Karpas-422 (cell line): ENCODE data around the gene ETF1. TPM values are rescaled to one million over a fixed set of nuclear protein-coding genes. Genes with fewer than 3 reads are reported as not detected.

Experiments
- DNase-seq: peaks from one replicate; pipeline ENCODE4 v3.0.0-alpha.2; 2015
- H2AFZ ChIP-seq: fragments of 200-600 bp; sonication (generic); 2 replicates; pipeline ENCODE4 v1.6.1; 2014; ENCODE audit warnings: antibody characterized with exemption, low read length, mixed read lengths
- H3K27ac ChIP-seq: fragments of 200-600 bp; sonication (generic); 2 replicates; pipeline ENCODE4 v1.5.1; 2014; ENCODE audit warnings: mild to moderate bottlenecking, low read length, moderate library complexity
- H3K27me3 ChIP-seq: fragments of 200-600 bp; sonication (generic); 2 replicates; pipeline ENCODE4 v1.6.1; 2014; ENCODE audit warnings: low read length, mixed read lengths
- H3K36me3 ChIP-seq: fragments of 200-600 bp; sonication (generic); 2 replicates; pipeline ENCODE4 v1.6.1; 2014; ENCODE audit warnings: low read length, mixed read lengths; ENCODE audit not compliant: insufficient read depth
- H3K4me1 ChIP-seq: fragments of 200-600 bp; sonication (generic); 2 replicates; pipeline ENCODE4 v1.6.1; 2014; ENCODE audit warnings: mild to moderate bottlenecking, low read length, mixed read lengths
- H3K4me2 ChIP-seq: fragments of 200-600 bp; sonication (generic); 2 replicates; pipeline ENCODE4 v1.6.1; 2014; ENCODE audit warnings: low read length, low read depth, mild to moderate bottlenecking; ENCODE audit not compliant: poor library complexity, severe bottlenecking
- H3K4me3 ChIP-seq: fragments of 200-600 bp; sonication (generic); 2 replicates; pipeline ENCODE4 v1.5.1; 2014; ENCODE audit warnings: mild to moderate bottlenecking, antibody characterized with exemption, low read length, mixed read lengths
- H3K79me2 ChIP-seq: fragments of 200-600 bp; sonication (generic); 2 replicates; pipeline ENCODE4 v1.6.1; 2014; ENCODE audit warnings: mild to moderate bottlenecking, low read length, mixed read lengths
- H3K9ac ChIP-seq: fragments of 200-600 bp; sonication (generic); 2 replicates; pipeline ENCODE4 v1.6.0; 2014; ENCODE audit warnings: low read length
- H3K9me2 ChIP-seq: fragments of 200-600 bp; sonication (generic), shearing (Covaris generic); replicated peaks from 2 replicates; pipeline ENCODE4 v1.6.0; 2014; ENCODE audit warnings: mild to moderate bottlenecking, low read length, moderate library complexity; ENCODE audit not compliant: insufficient read depth
- H3K9me3 ChIP-seq: fragments of 300-700, 200-600 bp; sonication (generic); 2 replicates; pipeline ENCODE4 v1.6.1; 2014; ENCODE audit warnings: low read length, mixed read lengths
- H4K20me1 ChIP-seq: fragments of 200-600 bp; sonication (generic); 2 replicates; pipeline ENCODE4 v1.6.1; 2014; ENCODE audit warnings: mild to moderate bottlenecking, antibody characterized with exemption, low read length, low read depth; ENCODE audit not compliant: insufficient read depth
- total RNA-seq: library from RNA; depleted of rRNA; stranded (reverse); fragments of >200 nt; shearing (Covaris generic); gene quantifications from 2 replicates; pipeline ENCODE4 v1.2.3, GENCODE V29; 2014; ENCODE audit warnings: low replicate concordance

Gene ETF1
- total RNA-seq, 1 experiment from 2014 or later: 100 TPM

DNA sequence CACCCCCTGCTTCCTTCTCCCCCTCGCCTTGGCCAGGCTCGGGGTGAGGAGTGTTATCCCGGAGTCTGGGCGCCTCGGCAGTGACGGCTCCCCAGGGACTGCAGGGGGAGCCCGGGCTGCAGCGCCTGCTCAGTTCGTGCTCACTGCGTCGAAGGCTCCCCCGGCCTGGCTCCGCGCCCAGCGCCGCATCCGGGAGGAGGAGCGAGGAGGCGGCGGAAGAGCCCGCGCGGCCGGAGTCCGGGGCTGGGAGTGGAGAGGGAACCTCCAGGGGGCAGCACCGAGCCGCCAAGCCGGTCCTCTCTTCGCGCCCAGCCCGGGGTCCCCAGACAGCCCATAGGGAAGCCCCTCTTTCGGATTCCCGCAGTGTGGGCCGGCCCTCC lies 79.0 kb downstream of the ETF1 start:
- peak overlapping the region; percentile 97 for H2AFZ ChIP-seq
- H3K9me3 ChIP-seq: no peaks in the 10 kb centered on the region
- peak overlapping the region; percentile 78 for H3K9ac ChIP-seq
- peak overlapping the region; percentile 96 for H3K4me2 ChIP-seq
- H3K79me2 ChIP-seq: no peaks in the 10 kb centered on the region
- DNase-seq: peak; percentile 98
- no peaks in the 10 kb centered on the region for H3K36me3 ChIP-seq
- H3K9me2 ChIP-seq: no peaks in the 10 kb centered on the region
- no peaks in the 10 kb centered on the region; the same call in 1 of the 2 replicates for H4K20me1 ChIP-seq
- peak overlapping the region; percentile 73 for H3K4me3 ChIP-seq
- peaks cover 21% of the 10 kb centered on the region for H3K4me1 ChIP-seq
- peaks cover 4% of the 10 kb centered on the region; the same call in 1 of the 2 replicates for H3K27me3 ChIP-seq
- peak overlapping the region; percentile 57 for H3K27ac ChIP-seq

DNA sequence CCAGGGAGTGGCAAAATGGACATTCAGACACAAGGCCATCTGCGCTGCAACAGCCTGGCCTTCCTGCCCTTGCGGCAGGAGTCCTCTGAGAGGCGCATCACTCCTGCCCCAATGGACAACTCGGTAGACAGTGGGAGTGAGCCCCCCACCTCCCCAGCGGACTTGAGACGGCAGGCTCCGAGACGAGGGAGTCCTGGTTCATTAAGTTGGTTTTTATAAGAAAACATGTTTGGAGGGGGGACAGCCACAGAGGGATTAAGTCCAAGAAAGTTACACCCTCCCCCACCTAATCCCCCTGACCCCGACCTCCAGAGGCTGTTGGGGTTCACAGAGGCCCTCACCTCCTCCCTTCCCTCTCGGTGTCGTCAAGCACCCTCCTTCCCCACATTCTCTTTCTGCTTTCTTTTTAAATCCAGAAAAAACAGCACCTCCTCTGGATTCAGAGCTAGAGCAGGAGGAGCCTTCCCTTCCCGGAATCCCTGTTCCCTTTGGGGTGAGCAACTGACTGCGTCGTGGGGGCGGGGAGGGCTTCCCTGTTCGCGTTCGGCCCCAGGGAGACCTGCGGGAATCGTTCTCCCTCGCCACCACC lies 79.5 kb downstream of the ETF1 start:
- Histone ChIP-seq H2AFZ (peak overlapping the region; percentile 88), H3K4me1 (peaks cover 21% of the 10 kb centered on the region), H3K9ac (peak overlapping the region; percentile 78), H3K4me2 (peak overlapping the region; percentile 96), H3K36me3 (no peaks in the 10 kb centered on the region), H3K9me3 (no peaks in the 10 kb centered on the region), H3K4me3 (peak overlapping the region; percentile 73), H4K20me1 (no peaks in the 10 kb centered on the region; the same call in 1 of the 2 replicates), H3K9me2 (no peaks in the 10 kb centered on the region), H3K79me2 (no peaks in the 10 kb centered on the region), H3K27me3 (peaks cover 4% of the 10 kb centered on the region; the same call in 1 of the 2 replicates), H3K27ac (peak overlapping the region; percentile 40; the same call in 1 of the 2 replicates)
- DNase-seq: peak; percentile 57

DNA sequence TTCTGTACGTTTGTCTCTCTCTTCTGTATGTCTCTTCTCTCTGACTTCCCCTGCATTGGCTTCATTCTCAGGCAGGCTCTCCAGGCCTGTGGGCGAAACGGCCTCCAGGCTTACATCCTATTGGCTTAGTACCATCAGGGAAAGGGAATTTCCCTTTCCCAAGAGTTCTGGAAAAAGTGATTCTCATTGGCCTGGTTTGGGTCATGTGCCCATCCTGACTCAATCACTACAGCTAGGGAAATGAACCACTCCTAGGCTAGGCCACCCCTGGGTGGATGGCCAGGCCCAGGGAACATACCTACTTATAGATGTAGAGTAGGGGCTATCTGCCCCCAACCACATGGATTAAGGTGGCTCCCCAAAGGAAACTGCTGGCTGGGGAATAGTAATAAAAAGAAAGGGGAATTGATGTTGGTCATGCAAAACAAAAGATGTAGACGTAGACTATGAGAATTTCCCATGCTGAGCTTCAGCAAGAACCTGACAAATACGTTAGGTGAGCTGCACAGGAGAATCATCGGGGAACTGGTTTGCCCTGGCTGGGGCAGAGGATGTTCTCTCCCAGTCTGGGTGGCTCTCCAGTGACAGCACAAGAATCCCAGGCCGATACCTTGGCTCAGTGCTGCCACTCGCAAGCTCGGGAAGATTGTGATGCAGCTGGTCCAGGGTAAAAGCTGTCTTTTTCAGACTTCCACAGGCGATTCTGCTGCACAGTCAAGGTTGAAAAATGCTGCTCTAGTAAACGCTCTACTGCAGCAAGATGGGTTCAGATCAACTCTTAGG lies 81.5 kb downstream of the ETF1 start:
- Histone ChIP-seq H3K9me2 (no peaks in the 10 kb centered on the region), H3K4me1 (peaks cover 21% of the 10 kb centered on the region), H3K9ac (no peak overlapping the region), H3K9me3 (no peaks in the 10 kb centered on the region), H4K20me1 (no peaks in the 10 kb centered on the region; the same call in 1 of the 2 replicates), H3K36me3 (no peaks in the 10 kb centered on the region), H3K4me2 (no peak overlapping the region), H3K27me3 (peaks cover 4% of the 10 kb centered on the region; the same call in 1 of the 2 replicates), H3K4me3 (no peak overlapping the region), H3K27ac (no peak overlapping the region), H2AFZ (no peak overlapping the region), H3K79me2 (no peaks in the 10 kb centered on the region)
- no peak for DNase-seq

DNA sequence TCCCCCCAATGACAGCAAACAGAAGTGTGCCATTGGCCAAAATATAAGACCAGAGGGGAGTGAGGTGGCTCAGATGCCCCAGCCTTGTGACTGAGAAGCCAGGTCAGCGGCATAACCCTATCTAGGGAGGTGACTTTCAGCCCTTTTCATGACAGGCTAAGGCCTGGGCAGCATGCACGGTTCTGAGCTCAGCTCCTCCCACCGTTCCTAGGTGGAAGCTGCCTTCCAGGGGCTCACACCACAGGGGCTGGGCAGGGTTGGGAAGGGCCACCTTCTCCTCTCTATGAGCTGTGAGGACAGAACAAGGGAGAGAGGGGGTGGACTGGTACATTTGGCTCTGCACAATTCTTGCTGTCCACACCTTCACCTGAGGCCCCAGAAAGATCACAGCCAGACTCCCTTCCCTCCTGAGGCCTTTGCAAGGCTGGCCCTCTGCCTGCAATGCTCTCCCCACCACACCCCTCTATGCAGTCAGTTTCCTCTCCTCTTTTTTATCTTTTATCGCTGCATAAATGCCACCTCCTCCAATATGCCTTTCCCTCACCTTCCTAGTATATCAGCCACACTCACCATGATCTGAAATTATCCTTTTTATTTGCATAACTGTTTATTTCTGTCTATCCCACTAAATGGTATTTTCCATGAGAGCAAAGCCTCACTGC lies 82.9 kb downstream of the ETF1 start:
- Histone ChIP-seq H3K4me2 (no peak overlapping the region), H3K9me3 (no peaks in the 10 kb centered on the region), H3K9me2 (no peaks in the 10 kb centered on the region), H3K4me1 (peaks cover 12% of the 10 kb centered on the region), H2AFZ (no peak overlapping the region), H3K9ac (no peak overlapping the region), H4K20me1 (no peaks in the 10 kb centered on the region), H3K27me3 (no peaks in the 10 kb centered on the region), H3K36me3 (no peaks in the 10 kb centered on the region), H3K27ac (no peak overlapping the region), H3K79me2 (no peaks in the 10 kb centered on the region), H3K4me3 (no peak overlapping the region)
- DNase-seq: no peak

DNA sequence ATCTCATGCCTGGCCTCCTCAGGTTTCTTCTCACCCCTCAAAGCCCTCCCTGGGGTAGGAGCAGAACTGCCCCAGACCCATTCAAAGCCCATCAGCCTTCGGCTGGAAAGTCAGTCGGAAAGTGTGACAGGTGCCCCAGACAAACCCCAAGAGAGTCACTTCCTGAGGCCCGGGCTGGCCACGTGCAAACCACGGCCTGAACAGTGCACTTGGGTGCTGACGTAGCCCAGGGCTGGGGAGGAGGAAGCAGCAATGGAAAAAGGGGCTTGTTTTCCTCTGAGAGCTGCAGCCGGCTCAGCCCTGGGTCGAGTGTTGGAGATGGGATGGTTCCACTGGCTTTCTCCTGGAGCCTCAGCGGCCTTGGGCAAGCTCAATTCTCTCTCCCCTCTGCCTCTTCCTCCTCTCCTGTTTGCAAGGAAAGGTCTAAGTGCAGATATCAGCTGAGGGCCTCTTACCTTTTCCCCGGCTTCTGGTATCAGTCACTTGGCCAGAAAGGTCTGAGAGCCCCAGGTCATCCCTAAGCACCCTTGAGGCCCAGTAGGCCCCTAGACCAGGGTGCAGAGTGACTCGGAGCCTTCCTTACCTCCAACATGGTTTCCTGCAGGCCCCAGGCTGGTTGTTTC lies 83.6 kb downstream of the ETF1 start:
- H3K4me2 ChIP-seq: no peak overlapping the region

DNA sequence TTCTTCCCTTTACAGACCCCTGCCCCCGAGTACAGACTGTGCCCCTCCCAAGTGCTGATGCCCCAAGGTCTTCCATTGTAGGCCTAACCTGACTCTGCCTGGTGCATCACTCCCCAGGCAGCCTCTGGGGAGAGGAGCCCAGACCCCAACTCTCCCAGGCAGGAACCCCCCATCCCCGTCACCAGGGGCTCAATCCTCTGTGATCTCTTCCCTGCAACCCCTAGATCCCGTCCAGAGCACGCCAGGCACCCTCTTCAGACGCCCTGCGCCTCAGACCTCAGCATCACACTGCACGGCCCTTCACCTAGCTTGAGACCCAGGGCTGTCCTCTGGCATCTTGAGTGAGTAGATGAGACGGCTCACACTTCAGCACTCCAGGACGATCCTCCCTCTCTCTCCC lies 84.2 kb downstream of the ETF1 start:
- Histone ChIP-seq H3K27ac (no peak overlapping the region), H3K79me2 (no peaks in the 10 kb centered on the region), H3K9ac (0 out of 2 replicates have a peak overlapping the region, but pooled peaks have one; percentile 13), H2AFZ (no peak overlapping the region), H3K36me3 (no peaks in the 10 kb centered on the region), H3K27me3 (no peaks in the 10 kb centered on the region), H3K9me3 (no peaks in the 10 kb centered on the region), H3K9me2 (no peaks in the 10 kb centered on the region), H3K4me1 (peaks cover 9% of the 10 kb centered on the region), H3K4me3 (no peak overlapping the region), H3K4me2 (no peak overlapping the region), H4K20me1 (no peaks in the 10 kb centered on the region)
- no peak for DNase-seq

More for the DNA sequence above, 83.6 kb downstream of the ETF1 start:
- H4K20me1 ChIP-seq: no peaks in the 10 kb centered on the region
- no peaks in the 10 kb centered on the region for H3K9me3 ChIP-seq
- 0 out of 2 replicates have a peak overlapping the region, but pooled peaks have one; percentile 13 for H3K9ac ChIP-seq
- H3K4me1 ChIP-seq: peaks cover 12% of the 10 kb centered on the region
- DNase-seq: no peak
- no peaks in the 10 kb centered on the region for H3K36me3 ChIP-seq
- H3K9me2 ChIP-seq: no peaks in the 10 kb centered on the region
- H3K27me3 ChIP-seq: no peaks in the 10 kb centered on the region
- no peak overlapping the region for H2AFZ ChIP-seq
- H3K79me2 ChIP-seq: no peaks in the 10 kb centered on the region
- no peak overlapping the region for H3K27ac ChIP-seq
- no peak overlapping the region for H3K4me3 ChIP-seq

DNA sequence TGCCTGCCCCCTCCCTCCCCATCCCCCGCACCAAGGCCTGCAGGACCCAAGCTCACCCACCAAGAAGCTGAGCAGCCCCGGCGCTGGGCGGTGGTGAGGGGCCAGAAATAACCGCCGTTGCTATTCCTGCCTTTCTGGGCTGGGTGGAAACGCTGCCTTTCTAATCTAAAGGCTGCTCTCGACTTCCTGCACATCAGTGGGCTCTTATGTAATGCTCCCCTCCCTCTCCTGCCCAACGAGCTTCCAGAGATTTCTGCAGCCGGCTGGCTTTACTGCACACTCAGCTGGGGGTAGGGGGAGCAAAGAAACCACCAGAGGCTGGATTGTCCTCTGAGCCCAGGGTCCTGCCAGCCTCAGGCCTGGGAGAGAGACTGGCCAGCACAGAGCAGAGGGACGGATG lies 84.7 kb downstream of the ETF1 start:
- peaks cover 4% of the 10 kb centered on the region for H3K4me1 ChIP-seq
- no peak overlapping the region for H2AFZ ChIP-seq
- no peaks in the 10 kb centered on the region for H3K79me2 ChIP-seq
- no peak overlapping the region for H3K4me2 ChIP-seq
- H3K27ac ChIP-seq: no peak overlapping the region
- no peaks in the 10 kb centered on the region for H3K36me3 ChIP-seq
- H3K9me2 ChIP-seq: no peaks in the 10 kb centered on the region
- H3K9ac ChIP-seq: no peak overlapping the region
- DNase-seq: peak; percentile 32
- H3K4me3 ChIP-seq: no peak overlapping the region
- no peaks in the 10 kb centered on the region for H4K20me1 ChIP-seq
- no peaks in the 10 kb centered on the region for H3K27me3 ChIP-seq
- H3K9me3 ChIP-seq: no peaks in the 10 kb centered on the region
